Neuronal stem cell (in vitro differentiated cells): ENCODE results near the gene CAMTA2.

Experiments used
- DNase-seq: peaks from one replicate; pipeline ENCODE4 v3.0.0-alpha.2; 2013; ENCODE audit warnings: low spot score
- H2AFZ ChIP-seq: one replicate; pipeline ENCODE4 v1.6.1; 2013; ENCODE audit warnings: mild to moderate bottlenecking, low read length, inconsistent platforms
- H2AK5ac ChIP-seq: 2 replicates; pipeline ENCODE4 v1.6.1; 2013; ENCODE audit warnings: low read depth, mild to moderate bottlenecking, inconsistent platforms, low read length, moderate library complexity, mixed read lengths
- H2BK120ac ChIP-seq: 2 replicates; pipeline ENCODE4 v1.6.1; 2013; ENCODE audit warnings: low read depth, mild to moderate bottlenecking, inconsistent platforms, low read length, moderate library complexity, mixed read lengths
- H2BK12ac ChIP-seq: one replicate; pipeline ENCODE4 v1.6.1; 2013; ENCODE audit warnings: low read length, inconsistent platforms
- H2BK15ac ChIP-seq: 2 replicates; pipeline ENCODE4 v1.6.1; 2013; ENCODE audit warnings: mild to moderate bottlenecking, low read length, inconsistent platforms, mixed read lengths
- H2BK5ac ChIP-seq: one replicate; pipeline ENCODE4 v1.6.1; 2013; ENCODE audit warnings: inconsistent platforms, mild to moderate bottlenecking, low read length, moderate library complexity
- H3K14ac ChIP-seq: one replicate; pipeline ENCODE4 v1.6.1; 2013; ENCODE audit warnings: low read length, inconsistent platforms
- H3K18ac ChIP-seq: 2 replicates; pipeline ENCODE4 v1.6.1; 2013; ENCODE audit warnings: low read length, inconsistent platforms
- H3K23ac ChIP-seq: 2 replicates; pipeline ENCODE4 v1.6.1; 2013; ENCODE audit warnings: low read depth, mild to moderate bottlenecking, mixed read lengths, low read length, inconsistent platforms; ENCODE audit not compliant: poor library complexity
- H3K27ac ChIP-seq: replicated peaks from 3 replicates; pipeline ENCODE4 v1.5.1; 2013; ENCODE audit warnings: low read length, inconsistent platforms
- H3K27me3 ChIP-seq, 3 experiments: 2 replicates each; pipeline ENCODE4 v1.6.1; 2013; ENCODE audit warnings: low read length in 3 of 3, mild to moderate bottlenecking in 2 of 3, inconsistent platforms in 1 of 3, low read depth in 1 of 3, mixed read lengths in 1 of 3, moderate library complexity in 1 of 3; ENCODE audit not compliant: control insufficient read depth in 3 of 3, insufficient read depth in 3 of 3
- H3K36me3 ChIP-seq, 2 donors: replicated peaks in 1 of 2; 2 replicates each; pipeline ENCODE4 v1.6.1; 2013; ENCODE audit warnings: low read length in 2 of 2; ENCODE audit not compliant: control insufficient read depth in 2 of 2, insufficient read depth in 2 of 2
- H3K4ac ChIP-seq: 2 replicates; pipeline ENCODE4 v1.6.1; 2013; ENCODE audit warnings: inconsistent platforms, mild to moderate bottlenecking, low read length, moderate library complexity
- H3K4me1 ChIP-seq, 2 donors: 1 replicate in 1 of 2; 2 replicates in 1 of 2; pipeline ENCODE4 v1.6.1; 2013; ENCODE audit warnings: low read length in 2 of 2, low read depth in 1 of 2; ENCODE audit not compliant: control insufficient read depth in 2 of 2, insufficient read depth in 1 of 2
- H3K4me2 ChIP-seq: one replicate; pipeline ENCODE4 v1.6.1; 2013; ENCODE audit warnings: mild to moderate bottlenecking, low read length, inconsistent platforms; ENCODE audit not compliant: insufficient read depth, poor library complexity, severe bottlenecking
- H3K4me3 ChIP-seq, 2 donors: 2 replicates each; pipeline ENCODE4 v1.5.1; 2013; ENCODE audit warnings: low read length in 2 of 2, mild to moderate bottlenecking in 2 of 2, inconsistent platforms in 1 of 2, moderate library complexity in 1 of 2
- H3K79me1 ChIP-seq: one replicate; pipeline ENCODE4 v1.6.1; 2013; ENCODE audit warnings: low read depth, mild to moderate bottlenecking, inconsistent platforms, low read length, moderate library complexity
- H3K9ac ChIP-seq: one replicate; pipeline ENCODE4 v1.6.1; 2013; ENCODE audit warnings: mild to moderate bottlenecking, low read depth, low read length, inconsistent platforms; ENCODE audit not compliant: poor library complexity
- H3K9me3 ChIP-seq, 2 donors: replicated peaks in 1 of 2; 2 replicates each; pipeline versions ENCODE3 to v1.6.1; 2013; ENCODE audit warnings: low read length in 2 of 2, mild to moderate bottlenecking in 2 of 2, inconsistent platforms in 1 of 2, low read depth in 1 of 2, mixed read lengths in 1 of 2, moderate library complexity in 1 of 2; ENCODE audit not compliant: control insufficient read depth in 2 of 2, insufficient read depth in 1 of 2
- H4K8ac ChIP-seq: one replicate; pipeline ENCODE4 v1.6.1; 2013; ENCODE audit warnings: low read depth, mild to moderate bottlenecking, inconsistent platforms, low read length, moderate library complexity
- H4K91ac ChIP-seq: one replicate; pipeline ENCODE4 v1.6.1; 2013; ENCODE audit warnings: low read length, low read depth, mild to moderate bottlenecking, inconsistent platforms; ENCODE audit not compliant: poor library complexity
- WGBS, 2 donors: extraction: QIAGEN DNeasy Blood & Tissue Kit; methylation state at CpG; one replicate each; pipeline ENCODE4 v1.1.7; 2013; ENCODE audit warnings: missing lambda C conversion rate in 2 of 2, mixed read lengths in 1 of 2; ENCODE audit not compliant: insufficient read length in 2 of 2, insufficient replicate concordance in 1 of 2; ENCODE audit errors: extremely low coverage in 2 of 2; 5-methylcytosine and 5-hydroxymethylcytosine counted together

The CAMTA2 gene

DNA sequence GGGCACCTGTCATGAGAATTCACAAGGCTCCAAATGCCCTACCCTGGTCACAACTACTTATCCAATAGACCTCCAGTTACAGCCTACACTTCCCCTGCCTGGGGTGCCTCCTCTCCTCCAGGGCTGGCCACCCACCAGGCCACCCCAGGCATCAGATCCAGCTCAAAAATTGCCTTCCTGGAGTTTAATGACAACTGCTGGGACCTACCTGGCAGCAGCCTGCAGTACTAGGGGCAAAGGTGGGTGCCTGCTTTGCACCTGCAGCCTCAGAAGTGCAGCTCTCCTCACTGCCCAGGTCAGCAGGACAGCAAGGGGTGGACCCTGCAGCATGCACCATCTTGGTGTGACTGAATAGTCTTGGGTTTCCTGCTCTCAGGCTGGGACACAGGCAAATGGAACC is 51.8 kb downstream of the CAMTA2 start:
- no peak overlapping the region for H2AK5ac ChIP-seq
- no peak overlapping the region for H3K23ac ChIP-seq
- peaks cover 8% of the 10 kb centered on the region in 2 donors for H3K4me1 ChIP-seq
- no peak overlapping the region for H3K4me2 ChIP-seq
- no peak overlapping the region for H3K4ac ChIP-seq
- no peak overlapping the region for H2BK5ac ChIP-seq
- no peak for DNase-seq
- no peak overlapping the region for H2AFZ ChIP-seq
- no peak overlapping the region for H4K91ac ChIP-seq
- H2BK15ac ChIP-seq, result no peak overlapping the region
- H3K18ac ChIP-seq, result no peak overlapping the region
- no peak overlapping the region for H3K4me3 ChIP-seq
- no peaks in the 10 kb centered on the region for H3K27me3 ChIP-seq
- H3K9me3 ChIP-seq, result no peaks in the 10 kb centered on the region
- H4K8ac ChIP-seq, result no peak overlapping the region
- no peak overlapping the region for H2BK120ac ChIP-seq
- H3K27ac ChIP-seq, result no peak overlapping the region
- no peak overlapping the region for H3K14ac ChIP-seq
- H3K79me1 ChIP-seq, result peaks cover 14% of the 10 kb centered on the region
- no peak overlapping the region for H2BK12ac ChIP-seq
- H3K36me3 ChIP-seq, result peaks cover 18 to 34% of the 10 kb centered on the region in 2 donors
- peak overlapping the region; percentile 61 for H3K9ac ChIP-seq

DNA sequence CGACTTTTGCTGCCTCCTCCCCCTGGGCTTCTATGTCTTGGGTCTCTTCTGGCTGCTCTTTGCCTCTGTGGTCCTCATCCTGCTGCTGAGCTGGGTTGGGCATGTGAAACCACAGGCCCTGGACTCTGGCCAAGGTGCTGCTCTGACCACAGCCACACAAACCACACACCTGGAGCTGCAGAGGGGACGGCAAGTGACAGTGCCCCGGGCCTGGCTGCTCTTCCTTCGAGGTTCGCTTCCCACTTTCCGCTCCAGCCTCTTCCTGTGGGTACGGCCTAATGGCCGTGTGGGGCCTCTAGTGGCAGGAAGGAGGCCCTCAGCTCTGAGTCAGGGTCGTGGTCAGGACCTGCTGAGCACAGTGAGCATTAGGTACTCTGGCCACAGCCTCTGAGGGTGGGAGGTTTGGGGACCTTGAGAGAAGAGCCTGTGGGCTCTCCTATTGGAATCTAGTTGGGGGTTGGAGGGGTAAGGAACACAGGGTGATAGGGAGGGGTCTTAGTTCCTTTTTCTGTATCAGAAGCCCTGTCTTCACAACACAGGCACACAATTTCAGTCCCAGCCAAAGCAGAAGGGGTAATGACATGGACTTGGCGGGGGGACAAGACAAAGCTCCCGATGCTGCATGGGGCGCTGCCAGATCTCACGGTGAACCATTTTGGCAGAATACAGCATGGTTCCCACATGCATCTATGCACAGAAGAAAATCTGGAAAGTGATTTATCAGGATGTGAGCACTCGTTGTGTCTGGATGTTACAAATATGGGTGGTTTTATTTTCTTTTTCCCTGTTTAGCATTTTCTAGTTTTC is 53.1 kb downstream of the CAMTA2 start:
- no CpG with 5 or more reads among the region's 14 CpGs for WGBS, 2 donors
- Histone ChIP-seq H2AFZ (no peak overlapping the region), H3K14ac (no peak overlapping the region), H3K9ac (no peak overlapping the region), H3K4me2 (no peak overlapping the region), H2BK12ac (no peak overlapping the region), H3K4me3 (no peak overlapping the region), H3K4me1 (peaks cover 8% of the 10 kb centered on the region in 2 donors), H4K8ac (no peak overlapping the region), H3K27ac (no peak overlapping the region), H3K23ac (no peak overlapping the region), H3K27me3 (no peaks in the 10 kb centered on the region), H4K91ac (no peak overlapping the region), H3K18ac (peak overlapping the region; percentile 63), H3K79me1 (peaks cover 12% of the 10 kb centered on the region), H3K4ac (no peak overlapping the region), H3K36me3 (peaks cover 18 to 34% of the 10 kb centered on the region in 2 donors), H2BK120ac (no peak overlapping the region), H2AK5ac (no peak overlapping the region), H2BK15ac (no peak overlapping the region), H3K9me3 (no peaks in the 10 kb centered on the region), H2BK5ac (no peak overlapping the region)
- no peak for DNase-seq

DNA sequence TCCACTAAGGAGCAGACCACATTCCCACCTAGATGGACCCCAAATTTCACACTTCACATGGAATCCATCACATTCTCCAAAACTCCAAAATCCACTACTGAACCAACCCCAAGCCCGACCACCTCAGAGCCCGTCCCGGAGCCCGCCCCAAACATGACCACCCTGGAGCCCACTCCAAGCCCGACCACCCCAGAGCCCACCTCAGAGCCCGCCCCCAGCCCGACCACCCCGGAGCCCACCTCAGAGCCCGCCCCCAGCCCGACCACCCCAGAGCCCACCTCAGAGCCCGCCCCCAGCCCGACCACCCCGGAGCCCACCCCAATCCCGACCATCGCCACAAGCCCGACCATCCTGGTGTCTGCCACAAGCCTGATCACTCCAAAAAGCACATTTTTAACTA is 53.8 kb downstream of the CAMTA2 start:
- WGBS, 2 donors, result no CpG with 5 or more reads among the region's 16 CpGs
- H3K23ac ChIP-seq, result no peak overlapping the region
- peaks cover 18 to 33% of the 10 kb centered on the region in 2 donors for H3K36me3 ChIP-seq
- H4K91ac ChIP-seq, result no peak overlapping the region
- H4K8ac ChIP-seq, result no peak overlapping the region
- H3K79me1 ChIP-seq, result peaks cover 10% of the 10 kb centered on the region
- H3K27me3 ChIP-seq, result no peaks in the 10 kb centered on the region
- no peak overlapping the region for H2BK12ac ChIP-seq
- H2BK15ac ChIP-seq, result no peak overlapping the region
- no peak for DNase-seq
- H3K4me1 ChIP-seq, result peaks cover 3% of the 10 kb centered on the region in 2 donors
- H2BK5ac ChIP-seq, result no peak overlapping the region
- H3K9ac ChIP-seq, result no peak overlapping the region
- no peaks in the 10 kb centered on the region for H3K9me3 ChIP-seq
- H3K27ac ChIP-seq, result no peak overlapping the region
- H2AFZ ChIP-seq, result no peak overlapping the region
- H3K14ac ChIP-seq, result no peak overlapping the region
- H3K4me2 ChIP-seq, result no peak overlapping the region
- H3K4me3 ChIP-seq, result no peak overlapping the region
- no peak overlapping the region for H3K18ac ChIP-seq
- H2BK120ac ChIP-seq, result no peak overlapping the region
- H2AK5ac ChIP-seq, result no peak overlapping the region
- no peak overlapping the region for H3K4ac ChIP-seq

DNA sequence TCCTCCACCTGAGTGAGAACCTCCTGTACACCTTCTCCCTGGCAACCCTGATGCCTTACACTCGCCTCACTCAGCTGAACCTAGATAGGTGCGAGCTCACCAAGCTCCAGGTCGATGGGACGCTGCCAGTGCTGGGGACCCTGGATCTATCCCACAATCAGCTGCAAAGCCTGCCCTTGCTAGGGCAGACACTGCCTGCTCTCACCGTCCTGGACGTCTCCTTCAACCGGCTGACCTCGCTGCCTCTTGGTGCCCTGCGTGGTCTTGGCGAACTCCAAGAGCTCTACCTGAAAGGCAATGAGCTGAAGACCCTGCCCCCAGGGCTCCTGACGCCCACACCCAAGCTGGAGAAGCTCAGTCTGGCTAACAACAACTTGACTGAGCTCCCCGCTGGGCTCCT is 54.7 kb downstream of the CAMTA2 start:
- H3K14ac ChIP-seq, result no peak overlapping the region
- no peak overlapping the region for H3K4me3 ChIP-seq
- no peak overlapping the region for H3K23ac ChIP-seq
- no peak overlapping the region for H2AFZ ChIP-seq
- no peak overlapping the region for H4K91ac ChIP-seq
- no peak overlapping the region for H3K27ac ChIP-seq
- H2BK5ac ChIP-seq, result peak overlapping the region; percentile 22
- H3K4me2 ChIP-seq, result no peak overlapping the region
- no peak for DNase-seq
- H2BK120ac ChIP-seq, result no peak overlapping the region
- no peaks in the 10 kb centered on the region for H3K9me3 ChIP-seq
- H2BK15ac ChIP-seq, result no peak overlapping the region
- no peak overlapping the region for H4K8ac ChIP-seq
- peaks cover 11 to 24% of the 10 kb centered on the region in 2 donors for H3K36me3 ChIP-seq
- peaks cover 0 to 2% of the 10 kb centered on the region in 2 donors for H3K4me1 ChIP-seq
- peaks cover 3% of the 10 kb centered on the region for H3K79me1 ChIP-seq
- peak overlapping the region; percentile 72 for H3K9ac ChIP-seq
- no peak overlapping the region for H3K4ac ChIP-seq
- no CpG with 5 or more reads among the region's 12 CpGs for WGBS, 2 donors
- no peaks in the 10 kb centered on the region for H3K27me3 ChIP-seq
- peak overlapping the region; percentile 17 for H3K18ac ChIP-seq
- no peak overlapping the region for H2BK12ac ChIP-seq
- no peak overlapping the region for H2AK5ac ChIP-seq
